ENCODE data around the gene SKI.

GRCh38 chr1:2216767-2217058 is 11.4 kb upstream of the SKI start:
- no peak for TF ChIP-seq CTCF (IDR thresholded peaks at IDR 0.05)
- no peak for TF ChIP-seq POLR2A (IDR thresholded peaks at IDR 0.05)

All from upper lobe of left lung (tissue), 4 donors.